Left lung (tissue), 10 donors: ENCODE measurements around the gene C17orf113. TPM values are rescaled to one million over a fixed set of nuclear protein-coding genes. Genes with fewer than 3 reads are reported as not detected.

Experiments used
- ATAC-seq: fragments of 200-7000 bp; cut with Tn5 transposase; one replicate; pipeline ENCODE4 v1.9.1; 2020; ENCODE audit warnings: moderate library complexity
- DNase-seq, 4 donors: peaks; one replicate each; pipeline ENCODE4 v3.0.0-alpha.2; 2013 to 2020
- H3K27ac ChIP-seq, 2 donors: fragments of 200-600 bp; sonication (generic) in 1 of 2; one replicate each; pipeline versions ENCODE4 v1.5.0 to v1.8.0; 2020 to 2021
- H3K27me3 ChIP-seq, 2 donors: fragments of 200-600 bp; sonication (generic) in 1 of 2; one replicate each; pipeline versions ENCODE4 v1.5.0 to v1.8.0; 2020 to 2021
- H3K36me3 ChIP-seq, 2 donors: fragments of 200-600 bp; sonication (generic) in 1 of 2; one replicate each; pipeline versions ENCODE4 v1.5.0 to v1.8.0; 2020 to 2021
- H3K4me1 ChIP-seq, 2 donors: fragments of 200-600 bp; one replicate each; pipeline ENCODE4 v1.8.0; 2021
- H3K4me3 ChIP-seq, 2 donors: fragments of 200-600 bp; sonication (generic) in 1 of 2; one replicate each; pipeline versions ENCODE4 v1.5.0 to v1.8.0; 2020 to 2021; ENCODE audit warnings: mild to moderate bottlenecking in 1 of 2
- H3K9me3 ChIP-seq, 2 donors: fragments of 200-600 bp; sonication (generic) in 1 of 2; one replicate each; pipeline versions ENCODE4 v1.5.0 to v1.8.0; 2020 to 2021
- intact Hi-C, 2 donors: fragments of 100-400 bp; cut with DNase I; formaldehyde crosslinking; loops; one replicate each; pipeline versions ENCODE4 v1.11.2 to v1.14.2; 2022
- polyA plus RNA-seq, 6 donors: library from polyadenylated mRNA; unstranded; fragments of 120-200 nt; gene quantifications; one replicate each; pipeline ENCODE4 v1.2.1, GENCODE V29; 2013; ENCODE audit not compliant: insufficient read length in 6 of 6
- total RNA-seq, 2 donors: library from RNA; stranded (reverse); fragmentation: NEBNext Ultra II Directional; extraction: Animal tissue kit (Norgen Biotek cat#: 25700); gene quantifications; one replicate each; pipeline ENCODE4 v1.2.1, GENCODE V29; 2021
- TF ChIP-seq, protein P1 (sequence below), 2 donors: fragments of 200-600 bp; sonication (generic) in 1 of 2; IDR thresholded peaks; one replicate each; pipeline versions ENCODE4 v1.5.0 to v1.8.0; 2021; ENCODE audit warnings: antibody characterized with exemption in 2 of 2
- donor health status: DM: no; HTN: yes; CAD: no.
- donor health status: DM: no; HTN: no; CAD: no.

Gene C17orf113
- total and polyA plus RNA-seq, 8 donors: 0.58 to 5.2 (median 4.3) TPM

GRCh38 chr17:42072323-42073187 lies 22.2 kb upstream of the C17orf113 start:
- Histone ChIP-seq H3K27me3 (peaks cover 12 to 47% of the 10 kb centered on the region in 2 donors), H3K9me3 (no peaks in the 10 kb centered on the region), H3K4me3 (peak overlapping the region in 1 of 2 donors; percentile 6), H3K4me1 (peaks cover 0 to 17% of the 10 kb centered on the region in 2 donors), H3K36me3 (no peaks in the 10 kb centered on the region), H3K27ac (no peak overlapping the region)
- ATAC-seq (peak; percentile 85), DNase-seq (peak in 2 of 4 donors; percentile 20 to 83)
- intact Hi-C loops: no loop called here
- TF ChIP-seq, protein P1, sequence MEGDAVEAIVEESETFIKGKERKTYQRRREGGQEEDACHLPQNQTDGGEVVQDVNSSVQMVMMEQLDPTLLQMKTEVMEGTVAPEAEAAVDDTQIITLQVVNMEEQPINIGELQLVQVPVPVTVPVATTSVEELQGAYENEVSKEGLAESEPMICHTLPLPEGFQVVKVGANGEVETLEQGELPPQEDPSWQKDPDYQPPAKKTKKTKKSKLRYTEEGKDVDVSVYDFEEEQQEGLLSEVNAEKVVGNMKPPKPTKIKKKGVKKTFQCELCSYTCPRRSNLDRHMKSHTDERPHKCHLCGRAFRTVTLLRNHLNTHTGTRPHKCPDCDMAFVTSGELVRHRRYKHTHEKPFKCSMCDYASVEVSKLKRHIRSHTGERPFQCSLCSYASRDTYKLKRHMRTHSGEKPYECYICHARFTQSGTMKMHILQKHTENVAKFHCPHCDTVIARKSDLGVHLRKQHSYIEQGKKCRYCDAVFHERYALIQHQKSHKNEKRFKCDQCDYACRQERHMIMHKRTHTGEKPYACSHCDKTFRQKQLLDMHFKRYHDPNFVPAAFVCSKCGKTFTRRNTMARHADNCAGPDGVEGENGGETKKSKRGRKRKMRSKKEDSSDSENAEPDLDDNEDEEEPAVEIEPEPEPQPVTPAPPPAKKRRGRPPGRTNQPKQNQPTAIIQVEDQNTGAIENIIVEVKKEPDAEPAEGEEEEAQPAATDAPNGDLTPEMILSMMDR (IDR thresholded peaks at IDR 0.05): no peak

DNA sequence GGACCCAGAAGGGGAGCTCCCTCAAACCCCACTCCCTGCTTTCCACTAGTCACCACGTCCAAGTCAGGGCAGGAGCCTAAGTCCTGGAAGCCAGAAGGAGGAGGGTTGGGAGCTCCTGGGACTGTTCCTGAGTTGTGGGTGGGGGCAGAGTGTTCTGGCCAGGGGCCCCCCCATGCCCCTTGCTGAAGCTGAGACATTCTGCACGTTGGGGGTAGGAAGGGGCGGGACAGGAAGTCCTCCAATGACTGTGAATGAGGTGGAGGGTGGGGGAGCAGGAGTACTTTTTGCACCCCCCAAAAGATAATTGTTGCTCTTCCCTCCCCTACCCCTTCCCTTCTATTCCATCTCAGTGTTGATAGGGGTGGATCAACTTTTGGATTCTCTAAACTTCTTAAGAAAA lies 21.4 kb upstream of the C17orf113 start:
- TF ChIP-seq, protein P1 (IDR thresholded peaks at IDR 0.05): no peak
- Histone ChIP-seq H3K9me3 (no peaks in the 10 kb centered on the region), H3K27me3 (peaks cover 12 to 47% of the 10 kb centered on the region in 2 donors), H3K36me3 (no peaks in the 10 kb centered on the region), H3K27ac (no peak overlapping the region), H3K4me3 (no peak overlapping the region), H3K4me1 (peaks cover 0 to 19% of the 10 kb centered on the region in 2 donors)
- intact Hi-C loops: no loop called here
- no peak for ATAC-seq
- DNase-seq: no peak

GRCh38 chr17:42068979-42069378 lies 18.6 kb upstream of the C17orf113 start:
- H3K36me3 ChIP-seq: no peaks in the 10 kb centered on the region
- no peak for DNase-seq
- intact Hi-C loops: no loop called here
- H3K27ac ChIP-seq: no peak overlapping the region
- ATAC-seq: no peak
- no peak overlapping the region for H3K4me3 ChIP-seq
- H3K27me3 ChIP-seq: peaks cover 12 to 47% of the 10 kb centered on the region in 2 donors
- TF ChIP-seq, protein P1 (IDR thresholded peaks at IDR 0.05): no peak
- peaks cover 0 to 23% of the 10 kb centered on the region in 2 donors for H3K4me1 ChIP-seq
- no peaks in the 10 kb centered on the region for H3K9me3 ChIP-seq

DNA sequence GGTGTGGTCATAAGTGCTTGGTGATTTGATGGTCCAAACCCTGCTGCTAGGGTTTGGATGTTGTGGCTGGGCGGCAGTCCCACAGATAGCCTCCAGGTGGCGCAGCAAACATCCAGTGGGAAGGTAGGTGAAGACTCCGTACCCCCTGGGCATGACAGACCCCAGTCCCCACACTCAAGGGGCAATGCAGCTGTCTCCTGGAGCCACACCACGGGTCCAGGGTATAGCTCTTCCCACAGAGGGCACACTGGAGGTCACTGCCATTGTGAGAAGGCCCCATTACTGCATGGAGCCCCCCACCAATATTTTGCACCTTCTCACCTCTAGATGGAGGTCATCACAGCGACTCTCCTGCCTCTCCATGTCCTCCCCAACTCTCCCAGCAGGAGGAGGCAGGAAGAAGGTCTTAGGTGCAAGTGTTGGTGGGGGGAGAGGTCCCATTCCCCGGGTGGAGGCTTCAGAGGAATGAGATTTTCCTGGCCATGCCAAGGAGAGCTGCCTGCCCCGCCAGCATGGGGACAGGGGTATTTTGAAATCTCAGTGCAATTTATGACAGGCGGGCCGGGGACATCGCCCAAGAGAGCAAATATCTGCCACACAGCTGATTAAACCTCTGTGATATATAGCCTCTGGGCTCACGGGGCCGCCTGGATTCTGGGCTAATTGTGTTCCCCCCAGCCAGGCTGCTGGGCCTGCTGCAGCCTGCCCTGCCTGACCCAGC lies 17.1 kb upstream of the C17orf113 start:
- H3K27me3 ChIP-seq: peaks cover 6 to 33% of the 10 kb centered on the region in 2 donors
- intact Hi-C loops: no loop called here
- H3K4me3 ChIP-seq: no peak overlapping the region
- TF ChIP-seq, protein P1 (IDR thresholded peaks at IDR 0.05): peak; percentile 95
- H3K36me3 ChIP-seq: no peaks in the 10 kb centered on the region
- H3K27ac ChIP-seq: no peak overlapping the region
- H3K9me3 ChIP-seq: no peaks in the 10 kb centered on the region
- ATAC-seq (peak; percentile 77), DNase-seq (peak in 3 of 4 donors; percentile 50 to 90 (median 54))
- peaks cover 0 to 18% of the 10 kb centered on the region in 2 donors for H3K4me1 ChIP-seq

DNA sequence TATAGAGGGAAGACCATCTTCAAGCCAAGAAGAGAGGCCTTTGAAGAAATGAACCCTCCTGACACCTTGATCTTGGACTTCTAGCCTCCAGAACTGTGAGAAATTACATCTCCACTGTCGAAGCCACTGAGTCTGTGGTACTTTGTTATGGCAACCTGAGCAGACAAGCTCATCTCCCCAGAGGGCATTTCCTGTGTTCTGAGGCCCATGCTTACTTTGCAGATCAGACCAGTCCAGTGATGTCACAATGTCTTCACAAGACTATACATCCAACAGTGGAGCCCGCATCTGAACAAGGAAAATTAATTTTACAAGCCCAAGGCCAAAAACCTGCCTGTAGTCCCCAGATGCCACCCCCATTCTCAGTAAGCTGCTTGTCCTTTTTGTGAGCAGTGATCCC lies 14.8 kb upstream of the C17orf113 start:
- ATAC-seq (no peak), DNase-seq (no peak)
- H3K4me1 ChIP-seq: peaks cover 0 to 10% of the 10 kb centered on the region in 2 donors
- H3K27me3 ChIP-seq: peaks cover 0 to 9% of the 10 kb centered on the region in 2 donors
- H3K4me3 ChIP-seq: no peak overlapping the region
- H3K9me3 ChIP-seq: no peaks in the 10 kb centered on the region
- intact Hi-C loops: no loop called here
- H3K36me3 ChIP-seq: no peaks in the 10 kb centered on the region
- no peak overlapping the region for H3K27ac ChIP-seq
- TF ChIP-seq, protein P1 (IDR thresholded peaks at IDR 0.05): no peak
